ENCODE results near the gene ZNF609.

DNA sequence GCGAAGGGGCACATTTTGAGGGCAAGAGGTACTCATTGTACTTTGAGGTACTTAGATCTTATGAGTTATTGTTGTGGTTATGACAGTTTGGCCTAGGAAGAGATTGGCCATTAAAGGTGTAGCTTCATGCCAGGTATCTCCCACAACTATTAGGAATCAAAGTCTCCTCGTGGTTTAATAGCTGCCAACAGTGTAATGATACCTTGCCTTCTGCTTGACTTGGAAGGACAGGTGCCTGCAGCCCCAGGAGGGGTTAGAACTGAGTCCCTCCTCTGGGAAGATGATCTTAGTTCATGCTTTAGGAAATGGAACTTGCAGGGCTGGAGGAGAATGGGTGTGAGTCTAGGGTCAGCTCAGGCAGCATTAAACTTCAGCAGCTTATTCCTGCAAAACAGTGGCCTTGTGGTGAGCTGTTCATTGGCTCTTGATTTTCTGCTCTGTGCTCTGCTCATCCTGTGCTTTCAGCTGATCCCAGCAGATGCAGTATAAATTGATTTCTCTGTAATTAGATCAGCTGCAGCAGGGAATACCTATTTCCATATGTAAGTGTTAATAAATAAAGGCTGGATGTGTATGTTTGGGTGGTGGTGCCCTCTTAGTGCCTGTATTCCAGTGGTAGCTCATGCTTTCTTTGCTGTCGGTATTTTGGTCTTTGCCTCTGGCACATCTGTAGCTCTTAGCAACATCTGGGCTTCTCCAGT lies 40.5 kb downstream of the ZNF609 start:
- TF ChIP-seq, protein P1, sequence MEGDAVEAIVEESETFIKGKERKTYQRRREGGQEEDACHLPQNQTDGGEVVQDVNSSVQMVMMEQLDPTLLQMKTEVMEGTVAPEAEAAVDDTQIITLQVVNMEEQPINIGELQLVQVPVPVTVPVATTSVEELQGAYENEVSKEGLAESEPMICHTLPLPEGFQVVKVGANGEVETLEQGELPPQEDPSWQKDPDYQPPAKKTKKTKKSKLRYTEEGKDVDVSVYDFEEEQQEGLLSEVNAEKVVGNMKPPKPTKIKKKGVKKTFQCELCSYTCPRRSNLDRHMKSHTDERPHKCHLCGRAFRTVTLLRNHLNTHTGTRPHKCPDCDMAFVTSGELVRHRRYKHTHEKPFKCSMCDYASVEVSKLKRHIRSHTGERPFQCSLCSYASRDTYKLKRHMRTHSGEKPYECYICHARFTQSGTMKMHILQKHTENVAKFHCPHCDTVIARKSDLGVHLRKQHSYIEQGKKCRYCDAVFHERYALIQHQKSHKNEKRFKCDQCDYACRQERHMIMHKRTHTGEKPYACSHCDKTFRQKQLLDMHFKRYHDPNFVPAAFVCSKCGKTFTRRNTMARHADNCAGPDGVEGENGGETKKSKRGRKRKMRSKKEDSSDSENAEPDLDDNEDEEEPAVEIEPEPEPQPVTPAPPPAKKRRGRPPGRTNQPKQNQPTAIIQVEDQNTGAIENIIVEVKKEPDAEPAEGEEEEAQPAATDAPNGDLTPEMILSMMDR (IDR thresholded peaks at IDR 0.05; ENCODE audit: low read depth, low read length, missing input control): no peak
- no peak for TF ChIP-seq SP1 (IDR thresholded peaks at IDR 0.05)
- no peak for TF ChIP-seq GABPA (IDR thresholded peaks at IDR 0.05 in 1 of 2, conservative IDR thresholded peaks at IDR 0.05 in 1 of 2)
- TF ChIP-seq, protein P2, sequence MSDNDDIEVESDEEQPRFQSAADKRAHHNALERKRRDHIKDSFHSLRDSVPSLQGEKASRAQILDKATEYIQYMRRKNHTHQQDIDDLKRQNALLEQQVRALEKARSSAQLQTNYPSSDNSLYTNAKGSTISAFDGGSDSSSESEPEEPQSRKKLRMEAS (IDR thresholded peaks at IDR 0.05): no peak
- TF ChIP-seq, protein P3, sequence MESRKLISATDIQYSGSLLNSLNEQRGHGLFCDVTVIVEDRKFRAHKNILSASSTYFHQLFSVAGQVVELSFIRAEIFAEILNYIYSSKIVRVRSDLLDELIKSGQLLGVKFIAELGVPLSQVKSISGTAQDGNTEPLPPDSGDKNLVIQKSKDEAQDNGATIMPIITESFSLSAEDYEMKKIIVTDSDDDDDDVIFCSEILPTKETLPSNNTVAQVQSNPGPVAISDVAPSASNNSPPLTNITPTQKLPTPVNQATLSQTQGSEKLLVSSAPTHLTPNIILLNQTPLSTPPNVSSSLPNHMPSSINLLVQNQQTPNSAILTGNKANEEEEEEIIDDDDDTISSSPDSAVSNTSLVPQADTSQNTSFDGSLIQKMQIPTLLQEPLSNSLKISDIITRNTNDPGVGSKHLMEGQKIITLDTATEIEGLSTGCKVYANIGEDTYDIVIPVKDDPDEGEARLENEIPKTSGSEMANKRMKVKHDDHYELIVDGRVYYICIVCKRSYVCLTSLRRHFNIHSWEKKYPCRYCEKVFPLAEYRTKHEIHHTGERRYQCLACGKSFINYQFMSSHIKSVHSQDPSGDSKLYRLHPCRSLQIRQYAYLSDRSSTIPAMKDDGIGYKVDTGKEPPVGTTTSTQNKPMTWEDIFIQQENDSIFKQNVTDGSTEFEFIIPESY (IDR thresholded peaks at IDR 0.05): no peak

All from liver (tissue), 3 donors.